HG03575 (cell line): ENCODE data around the gene CHI3L1.

ENCODE experiments used
- ATAC-seq: cut with Tn5 transposase; IDR thresholded peaks from one replicate; pipeline ENCODE4 v1.9.1; 2021; ENCODE audit not compliant: unreplicated experiment, insufficient number of reproducible peaks, low FRiP score; ENCODE audit errors: extremely low read depth

Gene CHI3L1

GRCh38 chr1:203185061-203185461 is 1.4 kb downstream of the CHI3L1 start:
- no peak for ATAC-seq

- no peak for ATAC-seq
Measured at GRCh38 chr1:203184467-203184866, 2.0 kb downstream of the CHI3L1 start.

- no peak for ATAC-seq
Measured at GRCh38 chr1:203183828-203184227, 2.7 kb downstream of the CHI3L1 start.

GRCh38 chr1:203182387-203182953 is 4.0 kb downstream of the CHI3L1 start:
- ATAC-seq: no peak

GRCh38 chr1:203181586-203182386 is 4.7 kb downstream of the CHI3L1 start:
- ATAC-seq: no peak

- no peak for ATAC-seq
Measured at GRCh38 chr1:203180611-203181330, 5.7 kb downstream of the CHI3L1 start.

GRCh38 chr1:203179667-203180005 is 6.9 kb downstream of the CHI3L1 start:
- no peak for ATAC-seq

GRCh38 chr1:203178821-203179666 is 7.5 kb downstream of the CHI3L1 start:
- ATAC-seq: no peak

GRCh38 chr1:203178083-203178482 is 8.4 kb downstream of the CHI3L1 start:
- ATAC-seq: no peak

- ATAC-seq: no peak
Measured at GRCh38 chr1:203177470-203178039, 8.9 kb downstream of the CHI3L1 start.

- no peak for ATAC-seq
Measured at GRCh38 chr1:203177036-203177405, 9.5 kb downstream of the CHI3L1 start.

- no peak for ATAC-seq
Measured at GRCh38 chr1:203176273-203177035, 10.1 kb downstream of the CHI3L1 start.

GRCh38 chr1:203175827-203176241 is 10.7 kb downstream of the CHI3L1 start:
- ATAC-seq: no peak

- no peak for ATAC-seq
Measured at GRCh38 chr1:203175237-203175826, 11.2 kb downstream of the CHI3L1 start, which contains the start of gene MYBPH. MYBPH (minus strand) TSS chr1:203175826; CDS start chr1:203175755, 71 bp downstream.

GRCh38 chr1:203174324-203174985 is 12.0 kb downstream of the CHI3L1 start:
- ATAC-seq: no peak

- peak; percentile 83 for ATAC-seq
Measured at GRCh38 chr1:203173566-203173965, 12.9 kb downstream of the CHI3L1 start.

GRCh38 chr1:203173011-203173555 is 13.4 kb downstream of the CHI3L1 start:
- ATAC-seq: no peak
